Occipital lobe (tissue), 2 donors: Measurements from ENCODE around the gene ERC2. TPM values are rescaled to one million over a fixed set of nuclear protein-coding genes. Genes with fewer than 3 reads are reported as not detected.
"Not testable (repeated sequence)": the region's sequence is repeated elsewhere in the genome, so short reads cannot be mapped to it uniquely, and the experiment has no call there.

Source experiments
- DNase-seq: peaks from one replicate; lab custom pipeline; 2025; lab: John Stamatoyannopoulos, UW
- total RNA-seq: library from RNA; depleted of rRNA; stranded (reverse); fragments of >200 nt; gene quantifications from one replicate; pipeline ENCODE4 v1.2.3, GENCODE V29; 2014

ERC2 gene
- total RNA-seq, 1 donor from 2014 or later, result 59.7 TPM

DNA sequence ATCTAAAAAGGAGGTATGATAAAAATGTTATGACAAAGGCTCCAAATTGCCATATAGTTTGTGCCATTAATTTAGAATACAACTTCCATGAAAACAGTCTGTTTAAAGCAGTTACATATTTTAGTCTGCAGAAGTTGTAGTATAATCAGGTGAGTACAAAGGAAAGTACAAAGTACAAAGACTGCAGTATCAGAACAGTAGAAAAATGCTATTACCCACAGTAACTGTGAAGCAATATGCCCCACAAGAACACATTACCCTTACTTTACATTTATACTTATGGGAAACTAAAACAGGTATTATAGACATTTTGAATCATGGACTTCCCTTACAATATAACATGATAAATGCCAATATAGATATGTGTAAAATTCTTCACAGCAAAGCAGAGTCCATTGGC lies 398.5 kb downstream of the ERC2 start:
- DNase-seq, result no peak

DNA sequence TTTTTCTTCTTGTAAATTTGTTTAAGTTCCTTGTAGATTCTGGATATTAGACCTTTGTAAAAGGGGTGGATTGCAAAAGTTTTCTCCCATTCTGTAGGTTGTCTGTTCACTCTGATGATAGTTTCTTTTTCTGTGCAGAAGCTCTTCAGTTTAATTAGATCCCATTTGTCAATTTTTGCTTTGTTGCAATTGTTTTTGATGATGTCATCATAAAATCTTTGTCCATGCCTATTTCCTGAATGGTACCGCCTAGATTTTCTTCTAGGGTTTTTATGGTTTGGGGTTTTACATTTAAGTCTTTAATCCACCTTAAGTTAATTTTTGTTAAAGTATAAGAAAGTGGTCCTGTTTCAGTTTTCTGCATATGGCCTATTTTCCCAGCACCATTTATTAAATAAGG lies 401.9 kb downstream of the ERC2 start:
- DNase-seq, result not testable (repeated sequence)

DNA sequence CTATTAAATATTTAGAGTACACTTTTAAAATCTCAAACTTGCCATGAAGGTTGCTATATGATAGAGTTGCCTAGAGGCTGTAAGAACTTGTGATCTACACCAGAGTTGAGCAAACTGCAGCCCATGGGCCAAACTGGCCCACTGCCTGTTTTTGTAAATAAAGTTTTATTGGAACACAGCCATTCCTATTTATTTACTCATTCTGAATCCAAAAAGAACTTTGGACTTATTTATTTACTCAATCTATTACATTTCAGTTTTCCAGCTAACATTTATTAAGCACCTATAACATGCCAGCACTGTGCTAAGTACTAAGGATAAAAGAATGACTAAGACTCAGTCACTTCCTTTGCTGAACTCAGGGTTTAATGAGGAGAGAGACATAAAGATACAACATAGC lies 403.6 kb downstream of the ERC2 start:
- DNase-seq, result no peak

DNA sequence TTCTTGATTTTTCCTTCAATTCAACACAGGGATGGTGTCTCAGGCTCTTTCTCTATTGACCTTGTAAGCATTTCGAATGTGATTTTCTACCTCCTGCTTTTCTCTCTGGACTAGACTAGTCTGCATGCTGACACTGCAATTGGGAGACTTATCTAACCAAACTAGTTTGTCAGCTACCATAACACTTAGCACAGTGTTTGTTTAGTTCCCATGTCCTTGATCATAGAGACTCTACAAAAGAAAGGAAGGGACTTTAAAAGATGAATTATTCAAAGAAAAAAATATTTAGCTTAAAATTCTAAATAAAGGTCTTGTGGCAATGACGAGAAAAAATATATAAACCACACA lies 407.0 kb downstream of the ERC2 start:
- DNase-seq, result no peak

DNA sequence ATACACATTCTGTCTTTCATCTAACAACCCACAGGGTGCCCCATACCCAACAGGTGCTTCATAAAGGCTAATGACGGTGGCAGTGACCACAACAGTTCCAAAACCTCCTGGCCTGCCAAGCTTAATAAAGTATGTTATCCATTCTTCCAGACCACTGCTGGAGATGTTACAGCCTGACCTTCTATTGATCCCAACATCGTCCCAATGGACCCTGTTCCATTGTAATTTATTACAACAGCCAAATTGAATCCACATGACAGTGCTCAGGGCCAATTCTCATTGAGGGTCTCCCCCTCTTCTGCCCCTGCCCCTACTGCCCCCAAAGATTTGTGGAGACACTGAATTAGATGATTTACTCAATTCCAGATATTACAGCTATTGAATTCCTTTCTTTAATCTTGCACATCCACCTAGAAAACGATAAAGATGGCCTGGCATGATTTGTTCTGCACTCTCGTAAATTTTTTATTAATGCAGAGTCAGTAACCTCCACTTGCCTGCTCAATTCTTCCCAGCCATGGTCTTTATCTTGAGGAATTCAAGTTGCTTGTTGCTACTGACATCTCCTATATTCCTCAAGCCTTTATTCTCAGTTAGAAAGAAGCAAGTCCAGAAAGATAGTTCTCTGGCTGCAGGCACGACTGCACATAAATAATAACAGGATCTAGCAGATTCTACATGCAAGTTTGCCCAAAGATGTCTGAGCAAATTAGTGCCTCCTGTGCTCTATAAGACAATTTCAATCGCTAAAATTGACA lies 407.6 kb downstream of the ERC2 start:
- no peak for DNase-seq

DNA sequence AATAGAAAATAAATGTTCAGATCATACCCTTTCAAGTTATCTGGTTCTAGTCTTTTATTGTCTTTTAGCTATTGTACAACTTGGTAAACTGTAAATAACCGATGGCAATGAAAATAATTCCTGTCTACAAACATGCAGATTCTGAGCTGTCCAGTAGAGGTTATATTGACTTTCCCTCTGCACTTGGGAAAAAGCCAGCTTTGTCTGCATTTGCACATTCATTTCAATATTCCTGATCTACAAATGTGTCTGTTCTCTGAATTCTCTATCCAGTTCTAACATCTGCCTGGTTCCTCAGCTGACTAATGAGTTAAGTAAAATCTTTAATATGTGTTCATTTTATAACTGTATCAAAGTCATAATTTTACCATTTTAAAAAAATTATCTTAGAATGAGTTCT lies 408.5 kb downstream of the ERC2 start:
- DNase-seq, result no peak

DNA sequence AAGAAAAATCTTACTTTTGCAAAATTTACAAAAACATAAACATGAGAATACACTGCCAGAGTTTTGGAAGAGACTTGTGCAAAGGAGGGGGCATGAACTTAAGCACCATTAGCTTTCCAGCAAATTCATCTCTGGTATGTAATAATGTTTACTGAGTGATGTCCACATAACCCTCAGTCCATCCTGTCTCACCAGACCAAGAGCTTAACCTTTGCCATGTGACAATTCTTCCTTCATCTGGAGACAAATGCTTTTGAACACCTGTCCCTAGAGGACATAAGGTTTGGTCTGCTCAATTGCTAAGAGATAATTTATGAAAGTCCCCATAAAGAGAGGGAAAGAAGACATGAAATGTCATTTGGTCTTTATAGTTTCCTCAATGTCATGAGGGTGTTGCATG lies 412.3 kb downstream of the ERC2 start:
- no peak for DNase-seq

DNA sequence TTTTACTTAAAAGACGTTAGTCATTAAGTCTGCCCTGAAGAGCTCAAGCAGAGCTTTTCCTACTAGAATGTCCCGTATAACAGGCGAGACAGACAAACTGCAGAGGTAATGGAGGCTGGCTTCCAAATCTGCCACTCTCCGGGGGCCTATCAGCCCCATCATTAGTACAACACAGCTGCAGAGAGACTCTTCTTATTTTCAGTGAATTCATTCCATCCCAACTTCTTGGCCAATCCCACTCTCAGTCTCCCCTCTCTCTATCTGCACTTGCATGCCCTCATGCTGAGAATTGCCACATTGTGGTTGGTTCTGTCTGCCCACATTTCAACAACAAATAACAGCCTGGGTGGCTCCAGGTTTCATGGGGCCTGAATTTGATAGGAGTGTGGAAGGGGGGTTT lies 412.7 kb downstream of the ERC2 start:
- no peak for DNase-seq

DNA sequence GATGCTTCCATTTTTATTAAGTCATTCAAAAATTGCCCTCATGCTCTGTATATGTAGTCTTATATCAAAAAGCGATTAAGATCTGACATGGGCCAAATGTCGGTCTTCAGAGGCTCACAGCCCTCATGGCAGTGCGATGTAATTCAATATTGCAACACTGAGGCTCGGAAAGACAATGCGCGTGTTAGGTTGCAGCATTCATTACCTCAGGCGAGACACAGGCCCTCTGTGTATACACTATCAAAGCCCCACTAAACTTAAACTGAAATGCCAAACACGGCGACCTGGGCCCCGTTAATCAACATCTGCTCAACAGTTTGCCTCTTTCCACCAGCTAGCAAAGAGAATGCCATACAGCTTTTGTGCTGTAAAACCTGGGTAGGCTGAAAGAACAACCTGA lies 413.4 kb downstream of the ERC2 start:
- no peak for DNase-seq

DNA sequence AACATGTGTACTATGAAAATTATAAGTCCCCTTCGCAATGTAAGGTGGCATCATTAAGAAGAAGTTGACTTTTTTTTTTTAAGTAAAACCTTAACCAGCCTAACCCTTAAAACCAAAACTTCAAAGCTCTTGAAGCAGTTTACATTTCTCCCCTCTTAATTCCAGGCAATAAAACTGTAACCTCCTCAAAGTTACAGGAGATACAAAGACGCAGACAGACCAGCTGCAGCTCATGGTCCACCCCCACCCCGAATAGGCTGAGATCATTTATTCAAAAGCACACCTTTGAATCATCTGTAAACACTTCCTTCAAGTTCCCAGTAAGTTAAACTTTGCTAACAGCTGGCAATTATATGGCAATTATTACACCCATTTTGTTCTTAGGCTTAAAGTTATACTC lies 414.5 kb downstream of the ERC2 start:
- DNase-seq, result no peak

DNA sequence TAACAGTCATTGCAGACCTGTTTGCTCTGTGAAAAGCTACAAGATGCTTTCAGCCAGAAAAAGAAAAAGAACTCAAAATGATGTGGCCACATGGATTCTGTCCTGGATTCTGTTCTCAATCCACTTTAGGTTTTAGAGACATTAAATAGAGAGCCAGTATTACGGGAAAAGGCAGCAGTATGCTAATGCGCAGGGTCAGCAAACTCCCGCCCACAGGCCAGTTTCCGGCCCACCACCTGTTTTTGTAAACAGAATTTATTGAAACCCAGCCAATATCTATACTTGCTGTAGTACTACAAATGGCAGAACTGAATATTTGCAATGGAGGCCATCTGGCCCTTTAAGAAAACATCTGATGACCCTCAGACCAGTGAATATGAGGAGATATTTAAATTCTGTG lies 416.1 kb downstream of the ERC2 start:
- DNase-seq, result no peak

DNA sequence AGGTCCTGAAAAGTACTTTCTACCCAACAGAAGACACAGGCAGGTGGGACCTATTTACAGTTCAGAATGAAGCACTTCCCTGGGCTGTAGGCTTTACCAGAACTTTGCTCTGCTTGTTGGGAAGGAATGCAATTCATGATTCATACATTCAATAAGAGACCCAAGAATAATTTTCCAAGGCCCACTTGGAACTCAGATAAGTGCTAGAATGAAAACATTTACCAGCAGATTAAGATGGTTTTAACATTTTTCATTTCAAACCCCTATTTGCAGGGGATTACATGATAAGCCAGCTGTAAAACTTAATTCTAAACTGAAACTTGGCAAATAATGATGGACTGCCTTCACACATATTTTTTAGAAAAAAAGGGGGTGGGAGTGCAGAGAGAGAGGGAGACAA lies 417.2 kb downstream of the ERC2 start:
- no peak for DNase-seq

DNA sequence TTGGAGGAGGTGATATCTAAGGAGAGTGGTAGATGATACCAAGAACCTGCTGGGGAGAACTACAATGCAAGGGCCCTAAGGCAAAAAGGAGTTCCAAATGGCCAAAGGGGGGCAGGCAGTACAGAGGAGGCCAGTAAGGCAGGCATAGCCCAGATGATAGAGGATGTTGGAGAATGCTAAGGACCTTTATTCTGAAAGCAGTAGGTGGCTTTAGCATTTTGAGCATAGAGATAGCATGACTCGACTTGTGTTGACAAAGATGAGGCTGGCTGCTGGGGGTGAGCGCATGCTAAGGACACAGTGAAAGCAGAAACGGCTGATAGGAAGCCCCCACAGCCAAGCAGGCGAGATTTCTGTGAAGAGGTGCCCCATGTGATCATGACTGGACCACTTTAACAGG lies 419.3 kb downstream of the ERC2 start:
- DNase-seq, result no peak

DNA sequence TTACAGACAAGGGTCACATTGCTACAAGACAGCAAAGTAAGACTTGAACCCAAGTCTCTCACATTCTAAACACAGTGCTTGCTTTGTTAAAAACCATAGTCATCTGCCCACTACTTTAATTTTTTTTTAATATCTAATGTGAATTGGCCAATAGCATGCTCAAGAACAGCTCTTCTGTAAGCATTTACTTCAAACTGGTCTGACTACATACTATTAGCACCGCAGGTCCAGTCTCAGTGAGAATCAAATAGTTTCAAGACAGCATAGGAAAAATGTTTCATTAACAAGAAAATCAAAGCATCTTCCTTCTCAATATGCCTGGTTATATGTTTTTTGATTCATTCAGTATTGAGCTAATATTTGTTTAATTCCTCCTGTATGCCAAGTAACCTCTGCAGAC lies 419.9 kb downstream of the ERC2 start:
- no peak for DNase-seq

DNA sequence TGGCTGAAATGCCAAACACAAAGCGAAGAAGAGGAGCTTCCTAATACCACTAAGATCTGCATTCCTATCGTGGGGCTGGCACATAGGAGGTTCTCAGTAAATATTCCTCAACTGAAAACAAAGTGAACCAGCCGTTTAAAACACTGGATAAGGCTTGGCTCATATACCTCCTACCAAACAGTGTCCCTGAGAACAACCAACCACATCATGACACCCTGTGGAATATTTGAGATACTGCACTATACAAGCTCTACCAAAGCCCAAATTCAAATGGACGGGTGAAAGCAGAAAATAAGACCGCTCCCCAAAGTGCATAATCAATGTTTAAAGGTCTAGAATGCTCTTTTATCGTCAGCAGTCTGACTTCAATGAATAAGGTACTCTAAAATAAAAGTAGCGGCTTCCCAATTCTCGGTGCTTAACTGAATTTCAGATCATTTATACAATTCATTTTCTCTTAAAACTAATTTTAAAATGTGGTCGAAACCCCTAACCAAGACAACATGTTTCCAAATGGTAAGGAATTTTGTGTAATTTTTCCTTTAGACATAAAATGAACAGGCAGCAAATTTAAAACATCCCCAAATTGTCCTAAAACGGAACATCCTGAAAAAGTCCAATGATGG lies 425.8 kb downstream of the ERC2 start:
- DNase-seq, result no peak

DNA sequence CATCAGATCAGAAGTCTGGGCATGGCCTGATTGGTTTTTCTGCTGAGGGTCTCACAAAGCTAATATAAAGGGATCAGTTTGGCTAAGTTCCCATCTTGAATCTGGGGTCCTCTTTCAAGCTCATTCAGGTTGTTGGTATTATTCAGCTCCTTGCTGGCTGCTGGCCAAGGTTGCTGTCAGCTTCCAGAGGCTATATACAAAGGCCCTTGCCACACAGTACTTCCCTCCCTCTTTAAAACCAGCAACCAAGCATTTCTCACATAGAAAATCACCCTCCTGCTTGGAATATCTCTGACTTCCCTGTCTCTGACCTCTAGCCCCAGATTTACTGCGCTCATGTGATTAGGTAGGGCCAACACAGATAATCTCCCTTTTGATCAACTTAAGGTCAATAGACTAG lies 442.9 kb downstream of the ERC2 start:
- DNase-seq, result no peak

DNA sequence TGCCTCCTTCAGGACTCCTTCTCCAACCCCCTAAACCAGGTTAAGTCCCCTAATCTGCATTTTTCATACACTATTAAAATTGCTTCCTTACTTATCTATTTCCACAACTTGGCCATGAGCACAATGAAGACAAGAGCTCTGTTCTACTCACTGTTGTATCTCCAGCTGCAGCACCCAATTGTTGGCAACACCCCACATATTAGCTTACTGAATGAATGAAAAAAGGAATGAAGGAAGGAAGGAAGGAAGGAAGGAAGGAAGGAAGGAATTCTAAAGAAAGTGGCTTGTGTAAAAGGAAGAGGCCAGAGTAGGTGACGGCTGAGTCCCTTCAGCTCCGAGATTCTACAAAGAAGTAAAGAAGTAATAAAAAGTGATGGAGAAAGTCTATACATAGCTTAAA lies 444.7 kb downstream of the ERC2 start:
- DNase-seq, result no peak

DNA sequence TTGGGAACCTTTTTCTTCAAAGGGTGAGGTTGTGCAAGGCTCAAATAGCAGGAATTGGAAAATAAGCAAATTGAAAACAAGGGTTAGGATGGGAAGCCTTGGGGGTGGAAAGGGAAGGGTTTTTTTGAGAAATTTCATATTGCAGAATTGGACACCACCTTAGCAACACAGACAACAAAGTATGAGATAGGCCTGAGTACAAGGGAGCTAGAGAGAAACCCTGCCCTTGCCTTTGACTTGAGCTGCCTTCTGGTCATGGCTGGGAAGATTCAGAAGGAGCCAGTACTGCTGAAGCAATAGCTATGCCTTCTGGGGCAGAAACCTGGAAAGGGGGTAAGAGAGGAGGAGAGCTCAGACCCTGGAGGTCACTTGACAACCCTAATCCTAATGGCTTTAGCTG lies 445.6 kb downstream of the ERC2 start:
- no peak for DNase-seq

DNA sequence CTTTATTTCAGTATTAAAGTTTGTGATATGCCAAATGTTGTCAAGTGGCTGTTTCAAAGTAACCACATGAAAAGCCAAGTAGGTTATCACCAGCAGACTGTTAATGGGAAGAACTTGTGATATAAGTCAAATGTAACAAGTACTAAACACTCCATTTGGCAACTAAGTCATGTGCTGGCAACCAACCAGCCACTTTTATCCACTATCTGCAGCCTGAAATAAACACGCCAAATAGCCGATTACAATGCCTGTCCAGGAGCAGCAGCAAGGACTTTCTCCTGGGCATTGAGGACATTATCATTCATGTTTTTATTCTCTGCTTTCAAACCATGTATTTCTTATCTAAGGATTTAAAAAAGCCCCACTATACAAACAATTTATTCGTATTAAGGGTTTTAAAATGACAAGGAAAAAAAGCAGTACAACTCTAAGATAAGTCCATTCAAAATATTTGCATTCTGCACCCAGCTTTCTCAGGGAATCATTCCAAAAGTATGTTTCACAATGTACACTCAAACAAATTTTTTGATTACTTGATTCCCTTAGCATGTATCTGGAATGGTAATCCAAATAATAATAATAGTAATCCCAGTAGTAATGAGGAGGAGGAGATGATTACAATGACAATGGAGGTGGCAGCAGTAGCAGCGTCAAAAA lies 448.6 kb downstream of the ERC2 start:
- no peak for DNase-seq

DNA sequence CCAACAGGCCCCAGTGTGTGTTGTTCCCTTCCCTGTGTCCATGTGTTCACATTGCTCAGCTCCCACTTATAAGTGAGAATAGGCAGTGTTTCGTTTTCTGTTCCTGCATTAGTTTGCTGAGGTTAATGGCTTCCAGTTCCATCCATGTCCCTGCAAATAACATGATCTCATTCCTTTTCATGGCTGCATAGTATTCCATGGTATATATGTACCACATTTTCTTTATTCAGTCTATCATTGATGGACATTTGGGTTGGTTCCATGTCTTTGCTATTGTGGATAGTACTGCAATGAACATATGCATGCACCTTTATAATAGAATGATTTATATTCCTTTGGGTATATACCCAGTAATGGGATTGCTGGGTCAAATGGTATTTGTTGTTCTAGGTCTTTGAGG lies 452.9 kb downstream of the ERC2 start:
- not testable (repeated sequence) for DNase-seq

DNA sequence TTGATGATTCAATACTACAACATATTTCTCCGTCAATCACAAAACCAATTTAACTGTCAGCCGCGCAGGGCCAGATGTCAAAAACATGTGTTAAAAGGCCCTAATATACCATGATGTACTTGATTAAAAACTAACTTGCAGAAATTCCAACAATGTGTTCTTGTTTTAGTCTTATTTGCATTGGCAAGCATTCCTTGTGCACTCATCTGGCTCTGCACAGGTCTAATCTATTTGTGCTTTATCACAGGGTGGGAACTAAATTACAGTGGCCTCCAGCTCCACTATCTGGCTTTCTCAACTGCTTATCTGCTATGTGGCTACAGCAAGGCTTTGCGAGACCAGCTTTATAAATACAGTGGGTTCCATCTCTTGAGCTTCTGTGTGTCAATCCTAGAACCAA lies 455.5 kb downstream of the ERC2 start:
- no peak for DNase-seq

DNA sequence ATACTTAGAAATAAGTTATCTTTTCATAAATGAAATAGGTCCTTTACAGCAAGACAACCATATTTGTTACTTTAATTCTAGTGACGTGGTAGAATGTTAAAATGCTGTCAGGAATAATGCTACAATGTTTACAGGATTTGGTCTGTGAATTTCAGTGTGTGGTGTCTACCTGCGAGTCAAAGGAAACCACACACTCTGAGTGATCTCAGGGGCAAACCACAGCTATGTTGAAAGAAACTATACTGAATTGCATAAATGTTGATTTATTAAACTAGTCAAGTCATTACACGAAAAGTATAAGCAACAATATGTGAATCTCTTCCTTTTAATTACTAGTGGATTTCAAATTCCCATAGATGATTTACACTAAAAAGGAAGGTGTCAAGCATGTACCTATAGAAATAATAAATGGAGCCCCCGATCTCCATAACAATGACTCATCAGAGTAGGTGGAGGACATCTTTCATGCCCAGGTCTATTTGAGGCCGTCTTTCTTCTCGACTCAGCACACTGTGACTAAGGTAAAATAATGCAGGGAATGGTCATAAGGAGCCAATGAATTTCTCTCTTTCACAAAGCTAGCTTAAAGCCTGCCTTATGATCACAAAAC lies 463.0 kb downstream of the ERC2 start:
- no peak for DNase-seq

DNA sequence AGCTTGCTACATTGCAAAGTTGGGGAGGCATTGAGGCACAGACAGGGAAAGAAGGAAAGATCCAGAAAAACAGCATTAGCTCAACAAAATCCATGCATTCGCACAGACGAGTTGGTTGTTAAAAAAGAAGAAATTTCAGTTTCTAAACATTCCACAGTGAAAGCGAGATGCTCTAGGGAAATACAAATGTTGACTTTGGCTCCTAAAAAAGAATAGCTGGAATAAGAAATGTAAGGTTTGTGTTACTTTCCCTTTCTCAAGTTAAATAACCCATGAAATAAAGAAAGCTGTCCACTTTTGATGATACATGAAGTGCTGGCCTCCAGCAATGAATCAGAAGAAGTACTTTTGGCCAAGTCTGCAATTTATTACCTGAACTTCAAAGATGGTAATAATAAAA lies 465.1 kb downstream of the ERC2 start:
- no peak for DNase-seq
